ENCODE data around the gene LRRC70.

LRRC70 gene

DNA sequence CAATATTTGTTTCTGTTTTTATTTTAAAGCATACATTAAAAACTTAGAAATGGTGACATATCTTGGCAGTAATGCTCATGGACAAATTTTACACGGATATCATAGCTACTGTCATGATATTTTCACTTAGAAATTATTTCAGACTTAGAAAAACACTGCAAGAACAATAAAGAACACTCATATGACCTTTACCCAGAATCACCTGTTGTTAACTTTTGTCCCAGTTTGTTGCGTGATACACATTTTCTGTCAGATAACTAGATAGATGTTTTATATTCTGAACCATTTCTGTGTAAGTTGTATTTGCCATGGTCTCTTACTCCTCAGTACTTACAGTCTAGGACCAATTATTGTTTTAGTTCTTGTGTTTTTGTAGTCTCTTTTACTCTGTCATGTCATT, 3.6 kb upstream of the LRRC70 start:
- no peak for DNase-seq

- DNase-seq, result no peak
Observed at GRCh38 chr5:62575489-62575888, 3.1 kb upstream of the LRRC70 start.

- DNase-seq, result no peak
Observed at GRCh38 chr5:62576570-62577170, 1.9 kb upstream of the LRRC70 start.

GRCh38 chr5:62577488-62577887, 1.1 kb upstream of the LRRC70 start:
- DNase-seq, result no peak

GRCh38 chr5:62579761-62580160, 1.1 kb downstream of the LRRC70 start:
- no peak for DNase-seq

- no peak for DNase-seq
Observed at GRCh38 chr5:62581836-62582597, 3.4 kb downstream of the LRRC70 start.

DNA sequence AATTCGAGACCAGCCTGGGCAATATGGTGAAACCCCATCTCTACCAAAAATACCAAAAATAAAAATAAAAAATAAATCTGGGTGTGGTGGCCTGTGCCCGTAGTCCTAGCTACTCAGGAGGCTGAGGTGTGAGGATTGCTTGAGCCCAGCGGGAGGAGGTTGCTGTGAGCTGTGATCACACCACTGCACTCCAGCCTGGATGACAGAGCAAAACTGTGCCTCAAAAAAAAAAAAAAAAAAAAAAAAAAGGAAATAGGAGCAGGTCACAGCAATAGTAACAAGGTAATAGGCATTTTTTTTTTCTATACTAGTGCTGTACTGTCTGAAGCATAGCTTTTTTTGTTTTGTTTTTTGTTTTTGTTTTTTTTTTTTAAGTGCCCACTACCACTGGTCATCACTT, 5.8 kb downstream of the LRRC70 start:
- no peak for DNase-seq

- no peak for DNase-seq
Observed at GRCh38 chr5:62585306-62585705, 6.7 kb downstream of the LRRC70 start.

DNA sequence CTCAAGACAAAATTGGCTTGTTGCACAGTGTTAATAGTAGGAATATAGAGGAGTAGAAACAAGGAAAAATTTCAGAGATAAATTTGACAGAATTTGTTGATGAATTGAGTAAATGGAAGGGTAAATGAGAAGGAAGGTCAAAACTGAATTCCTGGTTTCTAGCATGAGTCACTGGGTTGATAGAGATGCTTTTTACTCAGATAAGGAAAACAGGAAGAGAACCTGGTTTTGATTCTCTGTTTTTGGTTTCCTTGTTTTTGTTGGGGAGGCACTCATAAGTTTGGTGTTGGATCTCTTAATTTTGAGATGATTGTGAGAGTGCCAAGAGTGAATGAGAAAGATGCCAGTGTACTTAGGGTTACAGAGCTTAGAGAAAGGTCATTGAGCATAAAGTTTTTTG, 7.1 kb downstream of the LRRC70 start:
- no peak for DNase-seq

GRCh38 chr5:62587737-62588136, 9.1 kb downstream of the LRRC70 start:
- no peak for DNase-seq

- DNase-seq, result no peak
Observed at GRCh38 chr5:62588668-62589067, 10.0 kb downstream of the LRRC70 start.

DNA sequence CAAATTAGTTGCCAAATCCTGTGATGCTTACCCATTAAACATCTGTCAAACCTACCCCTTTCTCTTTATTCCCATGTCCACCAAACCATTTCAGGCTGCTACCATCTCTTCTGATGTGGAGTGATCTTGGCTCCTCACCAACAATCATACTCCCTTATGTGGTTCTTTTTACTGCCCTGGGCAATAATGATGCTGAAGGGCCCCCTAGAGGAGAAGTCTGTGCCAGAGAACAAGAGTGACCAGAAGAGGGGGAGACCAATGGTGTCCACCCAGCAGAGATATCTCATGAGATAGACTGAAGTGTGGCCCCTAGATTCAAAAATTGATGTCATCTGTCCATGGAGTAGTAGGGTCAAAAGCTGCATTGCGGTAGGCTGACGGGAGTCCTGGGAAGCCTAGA, 10.9 kb downstream of the LRRC70 start:
- no peak for DNase-seq

DNA sequence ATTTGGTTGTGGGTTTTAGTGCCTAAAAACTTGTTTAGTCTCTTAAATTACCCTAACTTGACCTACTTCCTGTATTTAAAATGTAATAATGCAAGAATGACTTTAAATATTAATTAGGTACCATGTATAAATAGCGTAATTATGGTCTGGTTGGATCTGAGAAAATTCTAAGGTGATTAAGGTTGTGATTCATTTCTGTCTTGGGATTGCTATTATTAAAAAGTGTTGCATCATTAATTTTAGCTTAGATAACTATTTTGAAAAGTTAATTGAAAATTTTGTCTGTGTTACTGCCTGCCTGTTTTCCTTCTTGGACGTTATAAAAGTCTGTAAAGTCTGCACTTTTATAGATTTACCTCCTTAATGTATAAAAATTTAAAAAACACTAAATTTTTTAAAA, 11.8 kb downstream of the LRRC70 start:
- no peak for DNase-seq

- DNase-seq, result no peak
Observed at GRCh38 chr5:62592558-62592957, 13.9 kb downstream of the LRRC70 start.

- no peak for DNase-seq
Observed at GRCh38 chr5:62593331-62593730, 14.7 kb downstream of the LRRC70 start.

GRCh38 chr5:62594364-62594984, 15.9 kb downstream of the LRRC70 start:
- no peak for DNase-seq

- no peak for DNase-seq
Observed at GRCh38 chr5:62596096-62596495, 17.5 kb downstream of the LRRC70 start.

GRCh38 chr5:62596691-62597090, 18.1 kb downstream of the LRRC70 start:
- no peak for DNase-seq

- DNase-seq, result no peak
Observed at GRCh38 chr5:62597314-62597713, 18.7 kb downstream of the LRRC70 start.

DNA sequence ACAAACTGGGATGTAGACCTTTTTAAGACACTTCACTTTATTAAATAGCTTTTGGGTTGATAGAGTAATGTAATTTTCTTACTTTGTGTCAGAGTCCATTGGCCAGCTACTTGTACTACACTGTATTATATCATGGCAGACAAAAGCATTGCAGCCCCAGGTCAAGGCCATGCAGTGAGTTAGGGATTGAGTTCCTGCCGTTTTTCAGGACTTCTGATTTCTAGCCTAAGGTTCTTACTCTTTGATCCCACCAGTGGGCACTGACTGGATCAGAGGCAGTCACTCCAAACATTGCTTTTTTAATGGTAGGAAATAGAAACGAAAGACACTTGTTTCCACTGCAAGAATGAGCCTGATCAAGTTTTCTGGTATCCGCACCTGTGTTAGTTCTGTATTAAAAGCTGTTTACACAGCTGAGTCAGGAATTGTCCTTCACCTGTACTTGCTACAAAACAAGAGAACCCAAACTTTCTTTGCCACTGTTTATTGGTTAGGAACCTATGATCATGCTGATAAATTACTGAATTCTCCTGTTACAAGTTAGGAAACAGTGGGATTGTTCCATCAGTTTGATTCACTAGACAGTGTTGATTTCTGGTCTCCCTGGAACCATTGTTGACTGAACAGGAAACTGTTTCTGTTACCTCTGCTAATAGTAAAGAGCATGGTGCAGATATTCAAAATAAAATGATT, 22.1 kb downstream of the LRRC70 start:
- no peak for DNase-seq

GRCh38 chr5:62603934-62604333, 25.3 kb downstream of the LRRC70 start:
- DNase-seq, result no peak

DNA sequence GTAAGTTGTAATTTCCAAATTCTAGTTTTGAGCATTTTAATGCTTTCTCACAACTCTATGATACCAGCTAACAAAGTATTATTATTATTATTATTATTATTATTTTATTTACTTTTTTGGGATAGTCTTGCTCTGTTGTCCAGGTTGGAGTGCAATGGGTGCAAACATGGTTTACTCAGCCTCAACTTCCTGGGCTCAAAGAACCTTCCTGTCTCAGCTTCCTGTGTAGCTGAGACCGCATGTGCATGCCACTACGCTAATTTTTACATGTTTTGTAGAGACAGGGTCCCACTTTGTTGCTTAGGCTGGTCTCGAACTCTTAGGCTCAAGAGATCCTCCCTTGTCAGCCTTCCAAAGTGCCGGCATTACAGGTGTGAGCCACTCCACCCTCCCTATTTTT, 27.0 kb downstream of the LRRC70 start:
- no peak for DNase-seq

GRCh38 chr5:62606878-62607277, 28.3 kb downstream of the LRRC70 start:
- DNase-seq, result no peak

DNA sequence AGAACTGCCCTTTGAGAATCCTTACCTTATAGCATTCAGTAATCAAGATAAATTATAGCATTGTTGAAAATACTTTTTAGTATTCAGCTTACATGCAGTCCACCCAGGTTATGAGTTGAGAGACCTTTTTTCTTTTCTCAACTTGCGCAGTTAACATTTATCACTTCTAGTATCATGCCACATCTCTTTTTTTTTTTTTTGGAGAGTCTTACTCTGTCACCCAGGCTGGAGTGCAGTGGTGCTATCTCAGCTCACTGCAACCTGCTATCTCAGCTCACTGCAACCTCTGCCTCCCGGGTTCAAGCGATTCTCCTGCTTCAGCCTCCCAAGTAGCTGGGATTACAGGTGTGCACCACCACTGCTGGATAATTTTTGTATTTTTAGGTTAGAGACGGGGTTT, 29.0 kb downstream of the LRRC70 start:
- no peak for DNase-seq

Data from SIG-M5 (cell line).